Fibroblast of skin of back (primary cell): Measurements from ENCODE around the gene ADORA1. TPM values are rescaled to one million over a fixed set of nuclear protein-coding genes. Genes with fewer than 3 reads are reported as not detected.
A peak's percentile ranks its signal among the peaks of the same experiment; 100 is the strongest.

Experiments
- DNase-seq: peaks from one replicate; pipeline ENCODE4 v3.0.0-alpha.2; 2013
- polyA plus RNA-seq, 2 experiments: library from polyadenylated mRNA; unstranded; fragments of 120-200 nt; gene quantifications; one replicate each; pipeline ENCODE4 v1.2.1, GENCODE V29; 2013; ENCODE audit not compliant: insufficient read length in 2 of 2

Gene ADORA1
- polyA plus RNA-seq (2013, experiment 1 of 2; ENCODE audit: insufficient read length), result 0.38 TPM
- polyA plus RNA-seq (2013, experiment 2 of 2; ENCODE audit: insufficient read length), result 0.61 TPM

- DNase-seq, result peak; percentile 49
Observed at GRCh38 chr1:203127666-203128430, at the start of gene ADORA1. Gene ADORA1, plus strand, starts transcription at chr1:203127726. Its CDS starts 1,116 bp downstream, at chr1:203128842.

GRCh38 chr1:203077956-203078355, 49.6 kb upstream of the ADORA1 start:
- DNase-seq, result no peak

DNA sequence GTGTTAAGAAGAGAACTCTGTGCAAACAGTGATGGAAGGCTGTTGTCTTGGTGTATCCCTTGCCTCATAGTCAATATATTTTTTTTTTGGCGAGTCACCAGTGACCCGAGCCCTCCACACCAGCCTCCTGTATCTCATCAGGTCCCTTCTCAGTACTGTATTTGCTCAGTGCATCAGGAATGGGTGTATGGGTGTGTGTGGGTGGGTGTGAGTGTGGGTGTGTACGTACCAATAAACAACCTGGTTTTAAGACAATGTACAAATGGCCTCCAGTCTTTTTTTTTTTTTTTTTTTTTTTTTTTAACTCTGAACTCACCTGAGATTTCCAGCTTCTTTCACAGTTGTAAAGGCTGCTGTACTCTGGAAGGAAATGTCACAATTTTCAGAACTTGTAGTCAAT, 49.0 kb upstream of the ADORA1 start:
- DNase-seq, result no peak

GRCh38 chr1:203080456-203080855, 47.1 kb upstream of the ADORA1 start:
- no peak for DNase-seq

DNA sequence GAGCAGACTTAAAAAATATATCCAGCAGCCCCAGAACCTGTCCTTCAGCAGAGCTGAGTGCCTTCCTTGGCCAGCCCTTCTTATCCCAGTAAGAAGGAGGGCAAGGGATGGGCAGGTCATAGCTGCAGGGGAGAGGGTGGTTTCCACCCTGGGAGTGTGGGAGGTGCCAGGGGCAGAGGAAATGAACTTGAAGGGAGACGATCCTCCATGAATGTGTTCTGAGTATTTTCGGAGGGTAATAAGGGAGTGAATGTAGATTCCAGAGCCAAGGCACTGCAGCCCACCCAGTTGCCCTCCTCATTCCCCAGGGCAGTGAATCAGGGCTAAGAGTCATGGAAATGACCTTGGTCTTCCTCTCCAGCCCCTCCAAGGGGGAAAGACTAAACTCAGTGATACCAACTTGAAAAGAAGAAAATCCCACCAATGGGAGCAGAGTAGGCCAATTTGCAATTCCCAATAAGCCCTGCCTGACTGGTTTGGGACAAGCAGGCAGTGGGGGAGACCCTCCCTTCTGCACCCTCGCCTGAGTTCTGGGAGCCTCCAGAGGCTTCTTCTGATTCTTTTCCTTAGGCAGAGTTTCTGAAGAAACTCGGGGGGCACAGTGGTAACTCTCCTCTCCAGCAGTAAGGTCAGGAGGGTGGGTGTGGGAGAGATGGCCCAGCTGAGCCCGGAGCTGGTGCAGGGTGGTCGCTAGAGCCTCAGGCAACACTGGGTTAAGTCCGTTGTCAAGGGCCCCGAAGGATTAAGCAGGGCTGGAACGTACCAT, 45.9 kb upstream of the ADORA1 start:
- no peak for DNase-seq

DNA sequence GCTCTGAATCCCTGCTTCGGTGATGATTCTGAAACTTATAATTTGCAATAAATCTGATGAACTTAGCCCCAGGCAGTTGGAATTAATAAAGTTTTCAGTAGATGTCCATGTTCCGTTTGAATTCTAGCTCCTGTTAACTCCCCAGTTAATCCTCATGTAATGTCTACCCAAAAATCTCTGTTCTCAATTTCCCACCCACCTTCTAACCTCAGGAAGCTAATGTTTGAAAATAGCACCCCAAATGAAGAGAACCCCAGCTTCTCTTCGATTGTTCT, 45.4 kb upstream of the ADORA1 start:
- DNase-seq, result no peak

DNA sequence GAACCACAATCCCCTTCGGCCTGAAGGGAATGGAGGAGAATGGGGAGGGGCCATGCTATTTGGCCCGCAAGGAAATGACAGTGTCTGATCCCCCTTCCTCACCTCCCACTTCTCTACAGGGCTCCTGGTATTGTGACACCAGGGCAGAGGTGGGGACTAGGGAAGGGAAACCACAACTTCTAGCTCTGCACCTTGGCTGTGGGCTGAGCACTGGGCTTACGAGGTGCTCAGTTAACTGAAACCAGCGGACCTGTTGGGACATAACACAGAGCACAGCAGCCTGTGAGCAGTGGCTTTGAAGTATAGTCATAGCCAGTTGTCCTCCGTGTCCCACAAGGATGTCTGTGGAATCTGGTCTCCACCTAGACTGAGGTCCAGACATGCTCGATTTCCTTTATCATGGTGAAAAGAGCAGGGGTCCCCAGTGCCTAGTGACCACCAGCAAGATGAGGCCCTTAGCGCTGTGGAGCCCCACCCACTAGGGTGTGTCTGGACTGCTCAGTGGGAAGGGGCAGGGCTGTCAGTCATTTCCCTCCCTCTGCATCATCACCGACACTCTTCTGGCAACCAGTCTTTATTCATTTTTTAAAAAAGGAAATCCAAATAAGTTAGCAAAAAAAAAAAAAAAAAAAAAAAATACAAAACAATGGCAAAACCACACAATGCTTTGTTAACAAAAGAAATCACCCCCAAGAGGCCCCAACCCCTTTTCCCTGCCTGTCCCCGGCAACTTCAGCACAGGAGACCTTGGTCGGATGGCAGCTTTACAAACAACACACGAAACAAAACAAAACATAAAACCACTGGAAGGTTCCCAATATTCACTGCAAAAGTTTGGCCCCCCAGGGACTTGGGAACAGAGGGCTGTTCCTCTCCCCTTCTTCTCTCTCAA, 44.7 kb upstream of the ADORA1 start:
- DNase-seq, result no peak

DNA sequence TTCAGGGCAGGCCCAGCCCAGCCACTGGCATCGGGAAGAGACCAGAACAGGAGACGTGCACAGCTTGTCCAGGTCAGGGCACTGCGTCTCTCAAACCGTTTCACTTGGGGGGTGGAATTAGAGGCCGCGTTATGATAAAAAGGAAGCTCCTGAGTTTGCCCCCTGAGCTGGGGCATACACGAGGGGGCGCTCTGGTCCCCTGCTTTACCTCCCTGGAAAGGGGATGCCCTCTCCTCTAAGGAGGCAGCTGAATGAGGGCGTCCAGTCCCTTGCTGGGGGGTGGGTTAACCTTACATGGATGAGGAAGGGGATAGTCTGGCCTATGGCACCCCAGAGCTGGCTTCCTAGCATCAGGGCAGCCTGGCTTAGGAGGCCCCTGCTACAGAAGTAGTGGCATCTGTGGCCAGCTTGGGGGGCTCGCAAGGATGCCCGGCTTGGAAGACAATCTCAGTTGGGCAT, 44.0 kb upstream of the ADORA1 start:
- DNase-seq, result no peak

DNA sequence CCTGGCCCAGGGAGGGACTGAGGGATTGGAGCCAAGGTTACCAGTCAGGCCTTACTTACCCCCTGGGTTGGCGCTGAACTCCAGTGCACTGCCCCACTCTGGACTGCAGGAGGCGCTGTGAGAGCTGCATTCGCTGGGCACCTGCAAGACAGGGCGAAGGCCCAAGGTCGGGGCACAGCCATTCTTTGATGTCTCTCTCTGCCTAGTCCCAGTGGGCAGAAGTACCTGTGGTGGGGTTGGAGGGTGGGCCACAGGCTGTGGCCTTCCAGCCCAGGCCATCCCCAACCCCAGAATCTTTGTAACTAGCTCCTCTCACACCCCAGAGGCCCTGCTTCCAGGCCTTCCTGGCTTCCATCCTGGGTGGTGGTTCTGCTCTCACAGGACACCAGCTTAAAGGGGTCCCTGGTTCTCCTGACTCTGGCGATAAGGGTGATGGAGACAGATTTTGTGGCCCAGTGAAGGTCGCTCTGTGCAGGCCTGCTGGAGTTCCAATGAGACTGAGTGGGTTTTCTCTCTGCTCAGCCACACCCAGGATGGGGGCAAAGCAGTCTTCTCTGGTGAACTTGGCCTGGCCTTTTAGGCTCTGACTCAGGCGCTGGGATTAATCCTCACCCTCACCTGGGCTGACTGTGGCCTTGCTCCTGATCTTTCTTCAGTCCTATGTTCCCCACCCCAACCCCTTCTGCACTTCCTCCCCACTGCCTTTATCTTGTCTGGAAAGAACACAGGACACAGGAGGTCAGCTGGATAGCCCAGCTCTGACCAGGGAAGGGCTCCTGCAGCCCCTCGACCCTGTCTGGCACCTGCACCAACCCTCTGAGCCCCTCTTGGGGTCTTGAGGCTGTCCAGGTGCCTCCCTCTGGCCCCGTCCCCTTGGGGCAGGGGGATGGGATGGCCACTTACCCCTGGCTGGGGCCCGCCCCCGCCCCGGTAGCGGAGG, 42.7 kb upstream of the ADORA1 start:
- no peak for DNase-seq

GRCh38 chr1:203085528-203086406, 41.8 kb upstream of the ADORA1 start, which contains the start of gene MYOG:
Gene MYOG, minus strand, starts transcription at chr1:203086012. Its CDS starts 51 bp downstream, at chr1:203085961.
- DNase-seq, result no peak

DNA sequence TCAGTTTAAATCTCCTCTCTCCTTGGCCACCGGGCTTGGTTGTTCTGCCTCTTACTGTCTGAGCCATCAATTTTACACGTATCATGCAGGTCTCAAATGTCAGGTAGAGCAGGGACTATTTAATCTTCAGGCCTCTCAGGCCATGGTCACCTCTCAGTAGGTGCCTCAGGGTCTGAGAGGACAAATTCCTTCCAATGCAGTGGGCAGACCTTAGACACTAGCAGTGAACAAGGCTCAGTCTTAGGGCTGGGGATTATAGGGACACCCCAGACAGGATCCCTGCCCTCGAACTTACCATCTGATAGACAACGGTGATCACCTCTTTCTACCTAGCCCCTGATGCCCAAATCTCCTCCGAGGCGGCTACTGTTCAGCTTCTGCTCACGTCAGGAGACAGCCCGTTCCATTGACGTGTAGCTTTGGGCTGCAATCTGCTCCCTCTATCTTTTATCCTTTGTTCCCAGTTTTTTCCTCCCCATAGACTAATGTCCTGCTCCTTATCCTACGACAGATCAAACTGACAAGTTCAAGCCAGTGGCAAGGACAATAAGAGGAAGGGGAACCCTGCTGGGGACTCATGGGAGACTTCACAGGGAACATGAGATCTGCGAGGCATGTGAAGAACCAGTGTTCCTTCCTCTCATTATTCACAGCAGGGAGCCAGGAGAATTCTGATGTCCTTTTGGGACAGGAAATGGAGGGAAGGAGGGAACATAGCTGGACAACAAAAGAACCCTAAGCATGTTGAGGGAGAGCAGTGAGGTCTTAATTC, 40.3 kb upstream of the ADORA1 start:
- DNase-seq, result no peak

GRCh38 chr1:203088441-203088840, 39.1 kb upstream of the ADORA1 start:
- DNase-seq, result no peak

GRCh38 chr1:203089001-203089650, 38.4 kb upstream of the ADORA1 start:
- no peak for DNase-seq

- DNase-seq, result no peak
Observed at GRCh38 chr1:203089651-203090045, 37.9 kb upstream of the ADORA1 start.

- DNase-seq, result no peak
Observed at GRCh38 chr1:203090421-203091198, 36.9 kb upstream of the ADORA1 start.

- no peak for DNase-seq
Observed at GRCh38 chr1:203091199-203091477, 36.4 kb upstream of the ADORA1 start.

GRCh38 chr1:203091761-203092330, 35.7 kb upstream of the ADORA1 start:
- no peak for DNase-seq

DNA sequence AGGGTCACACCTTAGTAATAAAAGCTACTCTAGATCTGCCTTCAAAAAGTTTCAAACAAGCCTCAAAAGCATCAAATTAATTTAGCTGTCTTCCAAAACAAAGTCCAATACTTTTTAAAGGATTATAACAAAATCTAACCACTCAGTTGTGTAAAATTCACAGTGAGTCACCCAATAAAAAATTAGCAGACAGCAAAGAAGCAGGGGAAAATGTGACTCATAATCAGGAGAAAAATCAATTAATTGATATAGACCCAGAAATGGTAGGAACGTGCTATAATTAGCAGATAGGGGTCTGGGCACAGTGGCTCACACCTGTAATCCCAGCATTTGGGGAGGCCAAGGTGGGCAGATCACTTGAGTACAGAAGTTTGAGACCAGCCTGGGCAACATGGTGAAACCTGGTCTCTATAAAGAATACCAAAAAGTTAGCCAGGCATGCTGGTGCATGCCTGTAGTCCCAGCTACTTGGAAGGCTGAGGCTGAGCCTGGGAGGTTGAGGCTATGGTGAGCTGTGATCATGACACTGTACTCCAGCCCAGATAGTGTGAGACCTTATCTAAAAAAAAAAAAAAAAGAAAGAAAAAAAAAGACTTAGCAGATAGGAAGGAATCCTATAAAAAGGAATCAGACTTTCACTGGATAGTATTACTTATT, 33.6 kb upstream of the ADORA1 start:
- DNase-seq, result no peak
